ENCODE measurements around the gene ORAI3. TPM values are rescaled to one million over a fixed set of nuclear protein-coding genes. Genes with fewer than 3 reads are reported as not detected.
A peak's percentile ranks its signal among the peaks of the same experiment; 100 is the strongest.

The ORAI3 gene
- total RNA-seq, 2 experiments from 2014 or later, result 7.8 to 18.3 TPM

GRCh38 chr16:30904114-30904780, 44.6 kb upstream of the ORAI3 start:
- Histone ChIP-seq H3K9me3 (ENCODE audit: low read length) (no peaks in the 10 kb centered on the region; the same call in 1 of the 2 replicates), H3K9me2 (ENCODE audit: insufficient read depth, low read length) (no peaks in the 10 kb centered on the region), H3K4me1 (ENCODE audit: insufficient read depth, low read length, poor library complexity, severe bottlenecking) (peaks cover 32% of the 10 kb centered on the region), H3K36me3 (ENCODE audit: insufficient read depth, low read length) (no peaks in the 10 kb centered on the region), H4K20me1 (ENCODE audit: insufficient read depth, low read length) (no peaks in the 10 kb centered on the region), H3K27ac (ENCODE audit: low read depth, low read length, poor library complexity, severe bottlenecking) (peak overlapping the region; percentile 8), H3K4me2 (ENCODE audit: low read length) (peak overlapping the region; percentile 23), H3K79me2 (ENCODE audit: insufficient read depth, low read depth, low read length) (no peaks in the 10 kb centered on the region), H3K4me3 (ENCODE audit: low read depth, low read length, poor library complexity, severe bottlenecking) (peak overlapping the region; percentile 1), H2AFZ (ENCODE audit: low read length) (peak overlapping the region; percentile 99)
- peak; percentile 63 for DNase-seq (ENCODE audit: low spot score)
- intact Hi-C loops (cut with micrococcal nuclease; ENCODE audit: unreplicated experiment), result no loop called here
- CTCF ChIA-PET (ENCODE audit: unreplicated experiment), result no interaction called here
- POLR2A ChIA-PET, result interaction anchor here (0.5 to 0.7 kb wide), 3 partner anchors 30 to 80 kb away, joined by 3 to 4 read pairs (median 3); no protein-coding TSS in a partner anchor
- TF ChIP-seq EZH2phosphoT487 (IDR thresholded peaks at IDR 0.05; ENCODE audit: borderline replicate concordance, low read depth, low read length), result no peak
- no TSS peak for BruUV-seq (replicated peaks)

- intact Hi-C loops (cut with micrococcal nuclease; ENCODE audit: unreplicated experiment), result no loop called here
- H3K27ac ChIP-seq (ENCODE audit: low read depth, low read length, poor library complexity, severe bottlenecking), result no peak overlapping the region
Observed at GRCh38 chr16:30907064-30907463, 41.8 kb upstream of the ORAI3 start.

DNA sequence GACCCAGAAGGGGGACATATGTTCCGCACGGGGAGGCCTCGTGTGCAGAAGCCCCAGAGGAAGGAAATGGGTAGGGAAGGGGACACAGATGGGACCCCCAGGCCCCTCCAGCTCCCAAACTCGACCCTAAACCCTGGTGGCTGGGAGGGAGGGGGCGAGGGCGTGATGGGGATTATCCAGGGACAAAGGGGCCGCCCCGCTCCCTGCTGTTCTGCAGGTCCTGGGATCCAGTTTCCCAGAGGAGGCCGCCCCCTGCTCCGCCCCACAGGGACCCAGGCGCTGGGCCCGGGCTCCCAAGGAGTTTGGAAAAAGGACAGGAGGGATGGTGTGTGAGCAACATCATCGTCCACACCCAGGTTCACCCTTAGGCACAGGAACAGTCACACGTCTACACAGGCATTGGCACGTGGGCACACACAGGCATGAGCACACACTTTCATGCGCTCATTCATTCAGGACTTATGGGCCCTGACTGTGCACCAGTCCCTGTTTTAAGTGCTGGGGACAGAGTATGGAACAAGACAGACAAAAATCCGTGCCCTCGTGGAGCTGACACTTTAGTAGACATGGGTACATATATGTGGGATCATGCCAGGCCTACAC, 38.3 kb upstream of the ORAI3 start:
- BruUV-seq (replicated peaks), result no TSS peak
- intact Hi-C loops (cut with micrococcal nuclease; ENCODE audit: unreplicated experiment), result no loop called here
- no peak overlapping the region for H3K4me3 ChIP-seq (ENCODE audit: low read depth, low read length, poor library complexity, severe bottlenecking)
- CTCF ChIA-PET (ENCODE audit: unreplicated experiment), result no interaction called here
- TF ChIP-seq CTCF (conservative IDR thresholded peaks at IDR 0.05; ENCODE audit: low read length), result no peak
- H3K4me1 ChIP-seq (ENCODE audit: insufficient read depth, low read length, poor library complexity, severe bottlenecking), result no peaks in the 10 kb centered on the region
- H3K9me2 ChIP-seq (ENCODE audit: insufficient read depth, low read length), result no peaks in the 10 kb centered on the region
- POLR2A ChIA-PET, result no interaction called here
- H3K9me3 ChIP-seq (ENCODE audit: low read length), result no peaks in the 10 kb centered on the region
- no peaks in the 10 kb centered on the region for H4K20me1 ChIP-seq (ENCODE audit: insufficient read depth, low read length)
- no peak overlapping the region for H2AFZ ChIP-seq (ENCODE audit: low read length)
- H3K4me2 ChIP-seq (ENCODE audit: low read length), result no peak overlapping the region
- no peaks in the 10 kb centered on the region for H3K36me3 ChIP-seq (ENCODE audit: insufficient read depth, low read length)
- no peaks in the 10 kb centered on the region for H3K79me2 ChIP-seq (ENCODE audit: insufficient read depth, low read depth, low read length)
- DNase-seq (ENCODE audit: low spot score), result no peak
- H3K27ac ChIP-seq (ENCODE audit: low read depth, low read length, poor library complexity, severe bottlenecking), result no peak overlapping the region

More at GRCh38 chr16:30907064-30907463, 41.8 kb upstream of the ORAI3 start:
- no peaks in the 10 kb centered on the region for H3K36me3 ChIP-seq (ENCODE audit: insufficient read depth, low read length)
- no peaks in the 10 kb centered on the region for H4K20me1 ChIP-seq (ENCODE audit: insufficient read depth, low read length)
- H3K4me2 ChIP-seq (ENCODE audit: low read length), result no peak overlapping the region
- no peak overlapping the region for H3K4me3 ChIP-seq (ENCODE audit: low read depth, low read length, poor library complexity, severe bottlenecking)
- H3K9me2 ChIP-seq (ENCODE audit: insufficient read depth, low read length), result no peaks in the 10 kb centered on the region
- H3K4me1 ChIP-seq (ENCODE audit: insufficient read depth, low read length, poor library complexity, severe bottlenecking), result peaks cover 23% of the 10 kb centered on the region
- H3K9me3 ChIP-seq (ENCODE audit: low read length), result no peaks in the 10 kb centered on the region; the same call in 1 of the 2 replicates
- H3K79me2 ChIP-seq (ENCODE audit: insufficient read depth, low read depth, low read length), result no peaks in the 10 kb centered on the region
- ChIA-PET CTCF (ENCODE audit: unreplicated experiment) (interaction anchor here (0.9 kb wide), 1 partner anchor 63 kb away, joined by 3 read pairs; no protein-coding TSS in a partner anchor), POLR2A (interaction anchor here (0.5 kb wide), 1 partner anchor 50 kb away, joined by 8 read pairs; no protein-coding TSS in a partner anchor)
- no peak overlapping the region for H2AFZ ChIP-seq (ENCODE audit: low read length)
- no peak for TF ChIP-seq CTCF (conservative IDR thresholded peaks at IDR 0.05; ENCODE audit: low read length)
- no peak for TF ChIP-seq EZH2phosphoT487 (IDR thresholded peaks at IDR 0.05; ENCODE audit: borderline replicate concordance, low read depth, low read length)
- no peak for DNase-seq (ENCODE audit: low spot score)
- no TSS peak for BruUV-seq (replicated peaks)
